M059J (cell line): ENCODE results near the gene LCORL. TPM values are rescaled to one million over a fixed set of nuclear protein-coding genes. Genes with fewer than 3 reads are reported as not detected.
"Not testable (repeated sequence)": the region's sequence is repeated elsewhere in the genome, so short reads cannot be mapped to it uniquely, and the experiment has no call there.

ENCODE experiments used
- DNase-seq: peaks from one replicate; pipeline ENCODE4 v3.0.0-alpha.2; 2012; ENCODE audit warnings: low read depth
- total RNA-seq: library from RNA; depleted of rRNA; stranded (reverse); fragments of >200 nt; shearing (Covaris generic); gene quantifications from 2 replicates; pipeline ENCODE4 v1.2.3, GENCODE V29; 2014; rRNA removed

LCORL gene
- 19.6 and 23.3 TPM in 2 replicates for total RNA-seq

DNA sequence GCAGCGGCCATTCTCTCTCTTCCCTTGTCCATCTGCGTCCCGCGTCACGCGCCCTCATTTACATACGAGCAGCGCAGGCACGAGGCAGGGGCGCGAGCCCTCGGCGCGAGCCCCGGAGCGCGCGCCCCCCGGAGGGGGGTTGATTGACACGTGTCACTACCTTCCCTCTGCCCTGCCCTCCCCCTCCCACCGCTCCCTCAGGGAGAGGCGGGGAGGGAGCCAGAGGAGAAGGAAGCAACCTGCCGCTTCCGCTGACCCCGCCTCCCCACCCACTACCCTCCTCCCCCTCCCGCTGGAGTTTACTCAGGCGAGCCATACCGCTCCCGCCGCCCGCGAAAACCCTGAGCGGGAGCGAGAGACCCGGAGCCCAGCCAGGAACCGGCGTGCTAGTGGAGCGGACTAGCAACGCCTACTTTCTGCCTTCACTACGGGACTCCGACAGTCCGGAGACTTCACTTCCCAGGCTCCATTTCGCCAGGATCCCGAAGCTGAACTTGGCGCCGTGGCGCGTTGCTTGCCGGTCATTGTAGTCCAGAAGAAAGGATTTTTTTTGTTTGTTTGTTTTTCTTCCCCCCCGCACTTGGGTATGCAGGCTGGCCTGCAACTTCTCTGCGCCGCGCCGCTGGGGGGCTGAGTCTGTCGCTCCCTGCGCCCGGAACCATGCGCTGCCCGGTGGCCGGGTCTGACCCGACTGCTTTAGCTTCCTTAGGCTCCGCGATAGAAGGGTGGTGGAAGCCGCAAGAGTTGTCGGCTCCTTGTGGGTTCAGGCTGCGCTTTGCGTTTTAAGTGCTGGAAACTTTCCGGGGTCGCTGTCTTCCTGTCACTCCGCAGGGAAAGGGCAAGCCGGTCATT is at the start of gene LCORL:
LCORL (minus strand) TSS at position 36 of the 852 bp plus-strand sequence; CDS start at position 32, 4 bp downstream.
- peak; percentile 97 for DNase-seq

DNA sequence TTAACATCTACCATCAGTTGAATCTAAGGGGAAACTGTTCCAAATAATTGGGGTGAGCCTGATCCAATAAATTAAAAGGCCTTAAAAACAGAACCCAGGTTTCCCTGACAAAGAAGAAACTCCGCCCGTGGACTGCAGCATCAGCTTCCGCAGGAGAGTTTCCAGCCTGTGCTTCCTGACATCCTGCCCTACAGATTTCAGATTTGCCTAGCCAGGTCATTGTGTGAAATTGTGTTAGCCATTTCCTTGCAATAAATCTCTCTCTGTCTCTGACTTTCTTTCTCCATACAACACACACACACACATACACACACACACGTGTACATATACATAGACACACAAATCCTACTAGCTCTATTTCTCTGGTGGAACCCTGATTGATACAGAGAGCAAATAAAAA is 48.3 kb upstream of the LCORL start:
- no peak for DNase-seq

DNA sequence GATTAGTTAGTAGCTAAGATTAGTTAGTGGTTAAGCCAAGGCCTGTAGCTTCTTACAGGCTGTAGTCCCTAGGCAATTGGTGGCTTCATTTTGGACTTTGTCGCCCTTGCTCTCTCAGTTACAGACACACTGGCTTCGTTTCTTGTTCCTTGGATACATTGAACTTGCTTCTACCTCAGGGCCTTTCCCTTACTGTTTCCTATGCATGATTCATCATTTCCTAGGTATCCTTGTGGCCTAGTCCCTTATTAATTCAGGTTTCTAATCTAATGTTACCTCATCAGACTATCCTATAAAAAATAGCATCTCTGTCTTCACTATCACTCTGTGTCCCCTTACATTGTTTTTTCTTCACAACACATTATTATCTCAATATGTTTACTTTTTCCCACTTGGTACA is 45.5 kb upstream of the LCORL start:
- no peak for DNase-seq

DNA sequence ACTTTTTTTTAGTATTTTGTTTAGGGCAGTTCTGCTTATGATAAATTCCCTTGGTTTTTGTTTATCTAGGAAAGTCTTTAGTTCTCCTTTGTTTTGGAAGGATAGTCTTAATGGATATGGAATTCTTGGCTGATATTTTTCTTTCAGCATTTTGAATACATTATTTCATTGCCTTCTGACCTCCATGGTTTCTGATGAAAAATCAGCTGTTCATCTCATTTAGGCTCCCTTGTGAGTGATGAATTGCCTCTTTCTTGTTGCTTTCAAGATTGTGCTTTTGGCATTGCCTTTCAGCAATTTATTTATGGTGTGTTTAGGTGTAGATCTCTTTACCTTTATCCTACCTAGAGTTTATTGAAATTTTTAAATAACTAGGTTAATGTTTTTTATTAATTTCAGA is 41.5 kb upstream of the LCORL start:
- DNase-seq: no peak

DNA sequence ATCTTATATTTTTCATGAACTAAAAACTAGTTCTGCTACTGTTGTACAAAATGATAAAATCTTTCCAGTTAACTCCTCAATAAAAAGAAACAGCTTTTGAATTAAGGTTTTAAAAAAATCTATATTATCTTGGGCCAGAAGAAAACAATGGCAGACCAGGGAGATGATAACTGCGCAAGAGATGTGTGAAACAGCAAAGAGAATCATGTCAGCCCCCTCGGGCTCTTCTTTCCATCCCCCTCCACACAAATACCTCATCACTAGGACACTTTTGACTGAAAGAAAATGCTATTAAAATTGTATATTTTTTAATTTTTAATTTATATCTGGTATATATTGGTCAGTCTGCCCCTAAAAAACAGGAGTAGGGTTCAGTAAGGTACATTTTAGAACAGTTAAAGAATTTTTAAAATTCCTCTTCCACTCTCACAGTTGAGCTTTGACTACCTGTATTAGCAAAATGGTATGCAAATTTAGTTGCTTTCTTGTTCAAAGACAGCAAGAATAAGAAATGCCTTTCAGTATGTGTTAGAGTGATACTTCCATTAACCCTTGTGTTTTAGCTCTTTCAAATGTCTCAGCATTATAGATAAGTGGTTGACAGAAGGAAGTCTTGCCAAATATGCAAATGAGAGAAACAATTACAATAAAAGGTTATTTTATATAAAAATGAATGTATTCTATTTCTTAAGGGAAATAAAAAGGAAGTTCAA is 36.4 kb upstream of the LCORL start:
- no peak for DNase-seq

DNA sequence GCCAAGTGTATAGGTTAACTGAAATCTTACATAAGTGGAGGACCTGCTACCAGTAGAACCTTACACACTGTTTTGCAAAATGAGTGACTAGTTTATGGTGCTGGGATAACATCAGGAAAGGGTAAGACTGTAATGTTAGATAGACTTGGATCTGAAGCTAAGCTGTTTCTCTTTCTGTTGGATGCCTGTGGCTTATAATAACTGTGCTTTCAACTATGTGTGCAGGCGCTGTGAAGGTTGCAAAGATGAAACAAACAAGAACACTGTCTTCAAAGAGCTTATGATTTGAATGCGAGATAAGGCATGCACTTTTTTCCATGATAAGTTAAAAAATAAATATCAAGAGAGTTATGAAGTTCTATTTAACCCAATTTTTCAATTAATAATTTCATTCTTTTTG is 34.5 kb upstream of the LCORL start:
- no peak for DNase-seq

DNA sequence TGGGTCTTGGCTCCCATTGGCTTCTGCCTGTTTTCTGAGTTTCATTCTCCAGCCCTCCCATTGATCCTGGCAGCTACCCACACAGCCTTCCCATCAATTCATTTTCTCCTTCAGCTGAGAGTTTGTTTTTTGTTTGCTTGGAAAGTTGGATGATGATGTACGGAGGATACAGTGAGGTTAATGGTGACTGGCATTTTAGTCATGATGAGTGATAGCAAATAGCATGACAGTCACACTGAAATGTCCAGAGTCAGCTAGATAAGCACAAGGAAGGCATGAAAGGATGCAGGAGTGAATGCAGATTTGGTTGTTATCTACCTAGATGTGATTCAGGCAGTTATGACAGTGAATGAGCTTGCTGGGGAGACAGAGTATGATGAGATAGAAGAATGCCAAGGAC is 30.6 kb upstream of the LCORL start:
- peak; percentile 43 for DNase-seq

DNA sequence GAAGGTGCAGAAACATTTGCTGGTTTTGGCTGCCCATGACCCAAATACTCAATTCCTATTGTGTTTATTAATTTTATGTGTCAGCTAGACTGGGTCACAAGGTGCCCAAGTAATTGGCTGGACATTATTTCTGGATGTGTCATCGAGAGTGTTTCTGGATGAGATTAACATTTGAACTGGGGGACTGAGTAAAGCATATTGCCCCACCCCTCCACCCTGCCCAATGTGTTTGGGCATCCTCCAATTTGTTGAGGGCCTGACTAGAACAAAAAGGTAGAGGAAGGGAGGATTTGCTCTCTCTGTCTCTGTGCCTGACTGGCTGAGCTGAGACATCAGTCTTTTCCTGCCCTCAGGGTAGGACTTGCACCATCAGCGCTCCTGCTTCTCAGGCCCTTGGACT is 29.7 kb upstream of the LCORL start:
- DNase-seq: peak; percentile 93

DNA sequence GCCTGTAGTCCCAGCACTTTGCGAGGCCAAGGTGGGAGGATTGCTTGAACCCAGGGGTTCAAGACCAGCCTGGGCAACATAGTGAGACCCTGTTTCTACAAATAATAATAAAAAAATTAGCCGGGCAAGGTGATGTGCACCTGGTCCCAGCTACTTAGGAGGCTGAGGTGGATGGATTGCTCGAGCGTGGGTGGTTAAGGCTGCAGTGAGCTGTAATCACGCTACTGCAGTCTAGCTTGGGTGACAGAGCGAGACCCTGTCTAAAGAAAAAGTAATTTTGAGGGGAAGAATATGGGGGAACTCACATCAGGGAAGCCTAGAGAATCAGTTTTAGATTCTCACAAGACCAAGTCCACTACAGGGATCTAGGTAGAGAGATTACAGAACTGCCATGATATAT is 28.9 kb upstream of the LCORL start:
- no peak for DNase-seq

DNA sequence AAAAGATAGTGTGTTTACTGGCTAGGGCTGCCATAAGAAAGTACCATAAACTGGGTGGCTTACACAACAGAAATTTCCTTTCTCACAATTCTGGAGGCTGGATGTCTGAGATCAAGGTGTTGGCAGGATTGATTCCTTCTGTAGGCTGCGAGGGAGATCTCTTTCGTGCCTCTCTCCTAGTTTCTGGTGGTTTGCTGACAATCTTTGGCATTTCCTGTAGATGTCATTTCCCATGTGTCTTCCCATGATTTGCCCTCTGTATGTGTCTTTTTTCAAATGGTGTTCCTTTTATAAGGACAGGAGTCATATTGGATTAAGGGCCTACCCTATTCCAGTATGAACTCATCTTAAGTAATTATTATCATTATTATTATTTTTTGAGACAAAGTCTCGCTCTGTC is 27.9 kb upstream of the LCORL start:
- peak; percentile 77 for DNase-seq

DNA sequence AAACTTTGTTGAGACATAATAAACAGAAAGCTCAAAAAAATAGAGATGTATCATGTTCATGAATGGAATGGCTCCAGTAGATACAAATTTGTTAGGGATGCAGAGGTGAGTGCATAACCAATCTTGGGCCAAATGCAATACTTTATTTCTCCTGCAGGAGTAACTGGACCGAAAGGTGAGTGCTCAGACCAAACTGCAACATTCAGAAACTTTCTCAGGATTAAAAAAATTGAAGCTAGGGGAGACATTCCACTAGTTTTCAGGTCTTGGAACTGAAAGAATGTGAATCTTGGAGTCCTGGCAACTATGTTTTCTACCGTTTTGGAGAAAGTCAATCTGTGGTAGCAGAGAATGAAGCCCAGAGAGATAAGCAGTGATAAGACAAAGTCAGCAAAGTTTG is 21.2 kb upstream of the LCORL start:
- DNase-seq: no peak

DNA sequence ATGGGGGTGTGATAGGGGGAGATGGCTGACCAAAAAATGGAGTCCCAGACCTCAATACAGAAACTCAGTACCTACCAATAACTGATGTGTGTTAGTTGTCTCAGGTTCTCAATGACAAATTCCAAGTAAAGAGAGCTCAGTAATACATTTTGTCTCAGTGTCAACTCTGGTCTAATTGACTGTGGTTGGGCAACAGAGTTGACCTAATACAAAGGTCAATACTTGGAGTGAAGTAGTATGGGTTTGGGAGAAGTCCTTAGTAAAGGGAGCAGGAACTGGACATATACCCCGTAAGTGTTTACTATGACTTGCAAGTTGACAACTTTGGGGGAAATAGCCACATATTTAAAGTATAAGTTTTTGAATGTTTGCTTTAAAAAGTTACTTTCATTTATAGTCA is 20.5 kb upstream of the LCORL start:
- no peak for DNase-seq

DNA sequence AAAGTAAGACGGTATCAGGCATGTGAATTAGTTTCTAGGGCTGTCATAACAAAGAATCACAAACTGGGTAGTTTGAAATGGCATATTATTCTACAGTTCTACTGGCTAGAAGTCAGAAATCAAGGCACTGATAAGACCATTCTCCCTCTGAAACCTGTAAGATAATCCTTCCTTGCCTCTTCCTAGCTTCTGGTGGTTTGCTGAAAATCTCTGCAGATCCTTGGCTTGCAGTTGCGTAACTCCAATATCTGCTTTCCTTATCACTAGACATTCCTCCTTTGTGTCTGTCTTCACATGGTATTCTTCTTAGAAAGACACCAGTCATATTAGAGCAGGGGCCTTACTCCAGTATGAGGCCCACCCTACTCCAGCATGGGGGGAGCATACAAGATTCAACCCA is 19.6 kb upstream of the LCORL start:
- no peak for DNase-seq

DNA sequence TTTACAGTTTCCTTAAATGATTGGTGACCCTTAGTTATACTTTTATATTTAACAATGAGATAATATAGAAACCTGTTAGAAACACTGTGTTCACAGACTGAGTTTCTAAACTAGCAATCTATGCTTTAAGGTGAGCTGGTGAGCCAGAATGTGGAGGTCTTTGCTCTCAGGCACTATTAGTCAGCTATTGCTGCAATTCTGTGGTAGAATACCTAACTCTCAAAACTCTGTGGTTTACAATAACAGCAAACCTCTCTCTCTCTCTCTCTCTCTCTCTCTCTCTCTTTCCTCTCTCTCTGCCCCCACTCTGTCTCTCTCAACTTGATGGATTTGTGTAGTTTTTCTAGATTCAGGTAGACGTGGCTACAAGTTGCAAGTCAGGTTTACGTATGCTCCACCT is 17.6 kb upstream of the LCORL start:
- DNase-seq: peak; percentile 48

DNA sequence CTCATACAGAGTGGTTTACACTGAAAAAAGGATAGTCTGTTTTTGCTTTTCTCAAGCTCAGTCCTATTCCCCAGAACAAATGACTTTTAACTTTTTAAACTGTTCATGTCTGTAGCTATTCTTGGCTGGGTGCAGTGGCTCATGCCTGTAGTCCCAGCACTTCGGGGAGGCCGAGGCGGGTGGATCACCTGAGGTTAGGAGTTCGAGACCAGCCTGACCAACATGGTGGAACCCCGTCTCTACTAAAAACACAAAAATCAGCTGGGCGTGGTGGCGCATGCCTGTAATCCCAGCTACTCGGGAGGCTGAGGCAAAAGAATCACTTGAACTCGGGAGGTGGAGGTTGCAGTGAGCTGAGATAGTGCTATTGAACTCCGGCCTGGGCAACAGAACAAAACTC is 14.8 kb upstream of the LCORL start:
- not testable (repeated sequence) for DNase-seq

DNA sequence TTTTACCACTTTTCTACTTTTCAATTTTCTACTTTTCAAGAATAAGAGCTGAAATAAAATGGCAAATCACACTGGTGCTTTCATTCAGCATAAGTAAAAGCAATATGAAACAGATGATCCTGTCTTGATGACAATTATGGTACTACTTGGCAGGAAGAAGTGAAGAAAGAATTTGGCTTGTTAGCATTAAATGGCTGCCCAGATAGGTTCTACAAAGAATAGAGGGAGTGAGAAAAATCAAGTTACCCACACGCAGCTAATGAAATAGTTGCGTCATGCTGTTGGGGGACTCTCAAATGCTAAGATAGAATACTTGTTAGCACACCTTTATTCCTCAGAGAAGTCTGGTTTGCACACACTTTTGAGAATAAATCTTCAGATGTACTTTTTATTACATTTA is 12.5 kb upstream of the LCORL start:
- DNase-seq: no peak

DNA sequence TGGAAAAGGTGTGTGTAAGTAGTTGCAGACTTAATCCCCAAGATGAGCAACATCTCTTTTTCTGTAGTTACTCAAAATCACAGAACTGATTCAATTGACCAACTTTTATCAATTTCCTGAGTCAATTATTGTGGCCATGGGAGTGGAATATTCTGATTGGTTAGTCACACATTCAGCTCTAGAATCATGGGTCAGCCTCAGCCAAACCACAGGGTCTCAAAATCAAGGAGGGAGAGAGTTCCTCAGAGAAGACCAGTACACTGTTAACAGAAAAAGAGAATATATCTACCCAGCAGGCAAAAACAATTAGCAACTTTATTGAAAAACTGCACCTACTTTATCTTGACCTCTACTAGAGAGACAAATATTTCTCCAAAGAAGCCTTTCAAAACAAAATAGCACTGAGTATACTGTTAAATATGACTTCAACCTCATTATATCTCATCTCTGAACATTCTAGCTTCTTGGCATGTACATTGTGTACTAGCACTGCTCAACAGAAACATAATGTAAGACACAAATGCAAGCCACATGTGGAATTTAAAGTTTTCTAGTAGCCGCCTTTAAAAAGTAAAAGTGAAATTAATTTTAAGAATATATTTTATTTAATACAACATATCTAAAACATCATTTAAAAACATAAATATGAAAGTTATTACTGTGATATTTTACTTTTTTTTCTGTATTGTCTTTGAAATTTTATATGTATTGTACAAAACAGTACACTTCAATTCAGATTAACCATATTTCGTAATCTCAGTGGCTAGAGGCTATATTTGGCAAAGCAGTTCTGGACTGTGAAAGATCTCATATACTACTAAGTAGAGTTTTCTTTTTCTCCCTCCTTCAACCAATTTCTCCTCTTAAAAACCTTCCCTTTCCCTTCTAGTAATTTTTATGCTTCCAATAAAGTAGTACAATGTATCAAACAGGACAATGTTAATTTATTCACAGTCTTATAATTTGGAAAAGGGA is 11.8 kb upstream of the LCORL start:
- DNase-seq: no peak

DNA sequence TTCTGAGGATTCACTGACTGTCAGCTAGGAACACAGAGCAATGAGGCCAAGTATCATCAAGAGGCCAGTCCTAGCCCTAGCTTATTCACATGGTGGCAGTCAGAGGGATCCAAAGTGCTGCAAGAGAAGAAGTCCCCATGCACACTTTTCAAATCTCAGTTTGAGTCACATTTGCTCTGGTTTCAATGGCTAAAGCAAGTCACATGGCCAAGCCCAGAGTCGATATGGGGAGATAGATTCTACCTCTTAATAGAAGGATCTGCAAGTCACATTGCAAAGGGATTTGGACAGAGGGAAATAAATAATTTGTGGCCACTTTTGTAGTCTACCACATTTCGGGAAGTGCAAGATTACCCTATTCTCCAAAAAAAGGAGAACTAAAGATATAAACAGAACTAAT is 3.7 kb upstream of the LCORL start:
- no peak for DNase-seq

DNA sequence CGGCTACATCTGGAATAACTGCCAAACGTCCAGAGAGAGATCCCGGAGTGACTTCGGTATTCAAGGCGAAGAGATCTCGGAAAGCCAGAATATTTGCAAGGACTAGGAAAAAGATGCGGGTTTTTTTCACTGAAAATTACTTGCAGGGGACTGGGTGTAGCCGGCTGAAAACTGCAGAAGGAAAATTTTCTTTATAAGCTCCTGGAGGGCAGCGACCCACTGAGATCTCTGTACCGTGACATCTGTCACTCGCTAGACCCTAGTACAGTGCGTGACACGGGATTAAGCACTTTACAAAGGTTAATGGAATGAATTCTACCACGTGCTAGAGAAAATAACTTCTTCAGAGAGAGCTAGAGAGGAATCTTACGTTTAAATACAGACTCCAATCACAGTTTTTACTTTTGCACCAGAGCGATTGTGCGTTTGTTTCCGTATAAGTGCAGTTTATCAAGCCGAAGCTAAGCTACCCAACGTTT is 1.1 kb upstream of the LCORL start:
- peak; percentile 9 for DNase-seq

DNA sequence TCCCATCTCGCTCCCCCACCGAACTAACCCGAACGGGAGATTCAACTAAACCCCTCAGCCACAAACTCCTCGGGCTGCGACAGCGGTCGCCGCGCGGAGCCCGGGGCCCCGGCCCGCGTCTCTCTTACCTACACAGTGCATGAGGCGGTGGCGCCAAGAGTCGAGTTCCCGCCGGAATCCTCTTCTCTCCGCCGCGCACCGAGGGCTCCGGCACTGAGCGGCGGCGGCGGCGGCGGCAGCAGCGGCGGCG is 160 bp downstream of the LCORL start:
- DNase-seq: no peak

DNA sequence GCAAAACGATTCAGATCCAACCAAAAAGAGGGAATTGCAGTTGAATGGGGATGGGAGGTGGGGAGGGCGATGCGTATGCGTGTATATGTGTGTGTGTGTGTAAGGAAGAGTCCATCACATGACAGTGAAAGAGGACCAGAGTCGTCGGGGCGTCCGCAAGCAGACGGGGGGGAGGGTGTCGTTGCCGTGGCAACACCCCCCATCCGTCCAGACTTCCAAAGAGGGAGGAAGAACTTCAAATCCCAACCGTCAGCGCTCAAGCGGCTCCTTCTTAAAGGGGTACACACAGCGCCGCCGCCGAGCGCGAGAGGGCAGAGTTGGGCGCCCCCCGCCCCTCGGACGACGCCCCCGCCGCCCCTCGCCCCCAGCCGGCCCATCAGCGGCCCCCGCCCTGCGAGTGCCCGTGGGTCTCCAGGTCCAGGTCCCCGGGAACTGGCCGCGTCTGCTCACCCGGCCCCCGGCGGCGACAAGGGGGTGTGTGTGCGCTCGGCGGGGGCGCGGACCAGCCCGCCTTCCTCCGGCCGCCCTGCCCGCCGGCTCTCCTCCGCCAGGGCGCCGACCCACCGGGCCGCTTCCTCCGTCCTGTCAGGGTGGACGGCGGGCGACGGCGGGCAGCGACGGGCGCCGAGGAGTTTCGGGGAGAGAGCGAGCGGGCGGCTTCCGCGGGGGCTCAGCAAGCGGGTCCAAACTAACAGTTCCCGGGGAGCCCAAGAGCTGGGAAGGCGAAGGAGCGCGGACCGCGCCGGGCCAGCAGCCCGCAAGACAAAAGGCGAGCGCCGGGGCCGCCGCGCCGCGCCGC is 685 bp downstream of the LCORL start:
- peak; percentile 89 for DNase-seq
